Astrocyte (in vitro differentiated cells and primary cell): Measurements from ENCODE around the gene SLC18B1.

Experiments used
- CTCF ChIP-seq: IDR thresholded peaks from 2 replicates; pipeline ENCODE4 v1.5.1; 2011; ENCODE audit warnings: low read depth, mild to moderate bottlenecking, inconsistent platforms, low read length, moderate library complexity; ENCODE audit not compliant: insufficient read depth
- EZH2 ChIP-seq: IDR thresholded peaks from 2 replicates; pipeline ENCODE4 v1.6.1; 2012; ENCODE audit warnings: mild to moderate bottlenecking, low read length, inconsistent platforms; ENCODE audit not compliant: insufficient read depth

GRCh38 chr6:132780770-132781371 lies 17.6 kb downstream of the SLC18B1 start:
- TF ChIP-seq CTCF (peak; percentile 30), EZH2 (no peak)
